ENCODE data around the gene MTA3.

MTA3 gene

DNA sequence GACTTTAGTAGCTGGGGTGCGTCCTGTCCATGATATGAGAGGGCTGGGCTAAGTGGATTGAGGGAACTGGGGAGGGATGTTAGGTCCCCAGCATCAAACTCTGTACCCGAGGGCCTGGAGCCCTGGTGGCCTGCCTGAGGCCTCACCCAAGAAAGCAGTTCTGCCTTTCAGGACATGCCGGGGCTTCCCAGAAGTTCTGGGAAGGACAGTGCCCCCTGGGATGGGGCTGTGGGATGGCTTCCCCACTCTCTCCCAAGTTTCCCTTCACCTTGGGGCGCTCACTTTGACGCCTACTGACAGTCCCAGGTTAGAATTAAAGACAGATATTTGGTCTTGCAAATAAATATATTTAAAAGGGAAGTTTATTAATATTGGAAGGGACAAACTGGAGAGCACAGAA lies 193.7 kb downstream of the MTA3 start:
- peaks cover 8% of the 10 kb centered on the region for H3K36me3 ChIP-seq (ENCODE audit: control insufficient read depth, insufficient read depth, low read length)
- no peaks in the 10 kb centered on the region for H3K9me3 ChIP-seq (ENCODE audit: control insufficient read depth, insufficient read depth, low read length)
- no peaks in the 10 kb centered on the region for H3K4me1 ChIP-seq (ENCODE audit: control insufficient read depth, insufficient read depth, low read length)
- H3K27me3 ChIP-seq (ENCODE audit: control insufficient read depth, insufficient read depth, low read length), result no peaks in the 10 kb centered on the region
- no peak overlapping the region for H3K9ac ChIP-seq (ENCODE audit: low read depth, low read length)
- no peak overlapping the region for H3K4me3 ChIP-seq (ENCODE audit: low read depth, low read length)

DNA sequence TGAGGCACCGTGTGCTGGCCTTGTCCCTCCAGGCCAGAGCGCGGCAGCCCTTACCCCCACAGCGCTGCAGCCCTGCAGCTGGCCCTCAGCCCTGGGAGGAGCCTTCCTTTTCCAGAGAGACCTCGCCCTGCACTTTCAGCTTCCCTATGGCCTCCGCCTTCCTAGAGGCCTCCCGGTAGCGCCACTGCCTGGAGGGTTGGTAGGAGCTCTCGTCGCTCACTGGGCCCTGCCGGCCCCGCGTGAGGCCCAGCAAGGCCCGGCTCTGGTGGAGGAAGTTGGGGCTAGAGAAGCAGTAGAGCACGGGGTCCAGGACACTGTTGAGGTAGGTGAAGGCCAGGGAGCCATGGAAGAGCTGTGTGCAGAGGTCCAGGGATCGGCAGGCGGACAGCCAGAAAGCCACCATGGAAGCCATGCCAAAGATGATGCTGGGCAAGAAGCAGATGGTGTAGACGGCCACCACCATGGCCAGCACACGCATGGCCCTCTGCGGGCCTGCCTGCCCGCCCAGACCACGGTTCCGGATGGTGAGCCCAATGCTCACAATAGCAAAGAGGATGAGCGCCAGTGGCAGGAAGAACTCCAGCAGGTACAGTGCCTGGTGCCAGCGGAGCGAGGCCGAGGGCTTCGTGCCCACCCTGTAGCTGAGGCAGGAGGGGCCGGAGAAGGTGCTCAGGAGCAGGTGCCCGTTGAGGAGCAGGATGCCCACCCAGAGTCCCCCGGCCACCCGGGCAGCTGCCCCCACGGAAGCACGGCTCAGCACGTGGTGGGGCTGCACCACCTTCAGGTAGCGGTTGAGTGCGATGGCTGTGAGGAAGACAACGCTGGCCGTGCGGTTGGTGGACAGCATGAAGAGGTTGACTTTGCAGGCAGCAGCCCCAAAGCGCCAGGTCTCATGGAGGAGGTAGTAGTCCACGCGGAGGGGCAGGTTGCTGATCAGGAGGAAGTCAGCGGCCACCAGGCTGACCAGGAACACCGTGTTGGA lies 194.7 kb downstream of the MTA3 start:
- no peaks in the 10 kb centered on the region for H3K4me1 ChIP-seq (ENCODE audit: control insufficient read depth, insufficient read depth, low read length)
- H3K4me3 ChIP-seq (ENCODE audit: low read depth, low read length), result no peak overlapping the region
- H3K27me3 ChIP-seq (ENCODE audit: control insufficient read depth, insufficient read depth, low read length), result no peaks in the 10 kb centered on the region
- no peak overlapping the region for H3K9ac ChIP-seq (ENCODE audit: low read depth, low read length)
- peaks cover 8% of the 10 kb centered on the region for H3K36me3 ChIP-seq (ENCODE audit: control insufficient read depth, insufficient read depth, low read length)
- no peaks in the 10 kb centered on the region for H3K9me3 ChIP-seq (ENCODE audit: control insufficient read depth, insufficient read depth, low read length)

DNA sequence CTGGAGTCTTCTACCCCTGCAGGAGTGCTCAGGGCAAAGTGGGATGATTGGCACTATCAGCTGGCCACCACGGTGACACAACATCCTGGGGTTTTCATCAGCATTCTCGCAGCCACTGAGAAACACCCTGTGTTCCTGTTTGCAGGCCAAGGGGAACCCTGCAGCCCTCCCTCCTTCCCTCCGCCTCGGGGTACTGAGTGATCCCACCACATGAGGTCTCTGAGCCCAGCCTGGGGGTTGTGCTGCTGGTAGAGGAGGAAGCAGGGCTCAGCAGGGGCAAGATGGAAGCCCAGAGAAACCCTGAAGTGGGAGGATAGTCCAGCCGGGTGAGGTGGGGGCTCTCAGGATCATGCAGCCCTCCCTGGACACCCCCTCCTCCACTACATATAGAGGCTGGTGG lies 195.7 kb downstream of the MTA3 start, which contains the start of gene OXER1:
OXER1 (minus strand) TSS at position 40 of the 400 bp plus-strand sequence. CDS start 73 bp downstream, outside the sequence.
- no peak within 1 kb of the TSS for H3K4me3 ChIP-seq (ENCODE audit: low read depth, low read length)
- H3K9ac ChIP-seq (ENCODE audit: low read depth, low read length), result no peak within 1 kb of the TSS
- no peaks in the 10 kb centered on the region for H3K27me3 ChIP-seq (ENCODE audit: control insufficient read depth, insufficient read depth, low read length)
- H3K36me3 ChIP-seq (ENCODE audit: control insufficient read depth, insufficient read depth, low read length), result peaks cover 8% of the 10 kb centered on the region
- H3K4me1 ChIP-seq (ENCODE audit: control insufficient read depth, insufficient read depth, low read length), result no peaks in the 10 kb centered on the region
- H3K9me3 ChIP-seq (ENCODE audit: control insufficient read depth, insufficient read depth, low read length), result no peaks in the 10 kb centered on the region

DNA sequence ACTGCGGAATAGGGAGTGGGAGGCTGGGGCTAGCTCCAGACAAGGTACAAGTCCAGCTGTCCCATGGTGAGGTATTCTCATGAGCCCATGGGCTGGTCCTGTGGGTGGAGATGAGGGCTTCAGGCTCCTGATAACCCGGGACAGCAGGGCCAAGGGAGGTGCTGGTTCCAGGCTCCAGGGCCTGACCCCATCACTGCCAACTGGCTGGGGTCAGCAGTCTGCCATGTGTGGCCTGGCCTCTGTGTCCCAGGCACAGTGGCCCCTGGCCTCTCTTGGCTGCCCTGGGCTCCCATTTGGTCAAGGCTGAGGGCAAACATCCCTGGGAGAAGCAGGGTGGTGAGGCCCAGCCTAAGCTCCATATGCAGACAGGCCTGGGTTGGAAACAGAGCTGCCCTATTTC lies 196.5 kb downstream of the MTA3 start:
- H3K9me3 ChIP-seq (ENCODE audit: control insufficient read depth, insufficient read depth, low read length), result no peaks in the 10 kb centered on the region
- H3K36me3 ChIP-seq (ENCODE audit: control insufficient read depth, insufficient read depth, low read length), result peaks cover 8% of the 10 kb centered on the region
- H3K27me3 ChIP-seq (ENCODE audit: control insufficient read depth, insufficient read depth, low read length), result no peaks in the 10 kb centered on the region
- H3K9ac ChIP-seq (ENCODE audit: low read depth, low read length), result no peak overlapping the region
- H3K4me3 ChIP-seq (ENCODE audit: low read depth, low read length), result no peak overlapping the region
- no peaks in the 10 kb centered on the region for H3K4me1 ChIP-seq (ENCODE audit: control insufficient read depth, insufficient read depth, low read length)

DNA sequence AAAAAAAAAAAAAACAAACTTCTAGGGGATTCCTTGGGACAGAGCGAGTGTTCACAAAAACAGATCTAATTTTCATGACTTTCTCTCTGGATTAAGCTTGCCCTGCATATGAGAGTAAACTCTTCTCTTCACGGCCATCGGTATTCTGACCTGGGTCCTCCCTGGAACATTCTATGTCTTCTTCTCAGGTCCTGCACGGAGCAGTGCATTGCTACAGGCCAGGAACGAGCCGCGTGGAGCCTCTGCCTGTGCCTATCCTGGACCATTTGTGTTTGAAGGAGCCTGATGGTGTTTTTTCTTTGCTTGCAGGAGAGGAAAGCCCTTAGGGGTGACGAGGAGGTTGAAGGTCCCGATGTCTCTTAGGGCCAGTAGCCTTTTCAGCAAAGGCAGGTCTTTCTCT lies 197.3 kb downstream of the MTA3 start:
- peaks cover 8% of the 10 kb centered on the region for H3K36me3 ChIP-seq (ENCODE audit: control insufficient read depth, insufficient read depth, low read length)
- no peak overlapping the region for H3K4me3 ChIP-seq (ENCODE audit: low read depth, low read length)
- H3K27me3 ChIP-seq (ENCODE audit: control insufficient read depth, insufficient read depth, low read length), result no peaks in the 10 kb centered on the region
- H3K9ac ChIP-seq (ENCODE audit: low read depth, low read length), result no peak overlapping the region
- H3K4me1 ChIP-seq (ENCODE audit: control insufficient read depth, insufficient read depth, low read length), result peaks cover 1% of the 10 kb centered on the region
- H3K9me3 ChIP-seq (ENCODE audit: control insufficient read depth, insufficient read depth, low read length), result no peaks in the 10 kb centered on the region

DNA sequence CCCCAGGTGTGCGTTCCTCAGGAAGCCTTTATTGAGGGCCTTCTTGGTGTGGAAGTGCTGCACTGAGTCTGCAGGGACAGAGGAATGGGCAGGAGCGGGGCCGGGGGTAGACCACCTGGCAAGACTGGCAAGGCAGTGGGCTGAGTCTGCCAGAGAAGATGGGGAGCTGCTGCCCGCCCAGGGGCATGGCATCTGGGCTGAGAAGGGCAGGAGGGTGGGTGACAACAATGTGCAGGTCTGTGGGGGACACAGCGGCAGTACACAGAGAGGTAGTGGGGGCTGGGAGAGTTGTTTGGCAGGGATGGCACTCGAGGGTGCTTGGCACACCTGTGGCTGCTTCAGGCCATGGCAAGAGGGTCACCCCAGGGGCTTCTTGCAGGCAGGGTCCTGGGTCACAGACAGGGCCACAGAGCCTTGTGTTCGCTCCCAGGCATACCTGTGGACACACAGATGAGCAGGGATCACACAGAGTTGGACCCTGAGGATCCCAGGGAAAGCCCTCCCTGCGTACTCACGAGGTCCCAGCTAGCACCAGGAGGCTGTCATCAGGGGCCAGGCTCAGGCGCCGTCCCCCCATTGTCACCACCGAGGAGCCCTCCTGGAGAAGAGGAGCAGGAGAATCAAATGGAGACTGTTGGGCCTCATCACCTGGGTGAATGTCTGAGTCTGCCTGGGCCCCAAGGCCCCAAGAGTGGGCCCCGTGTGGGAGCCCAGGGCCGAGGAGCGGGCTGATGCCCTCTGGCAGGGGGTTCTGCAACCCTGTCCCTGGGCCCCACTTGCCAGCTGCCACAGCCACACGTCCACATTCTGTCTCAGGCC lies 198.9 kb downstream of the MTA3 start:
- H3K4me3 ChIP-seq (ENCODE audit: low read depth, low read length), result no peak overlapping the region
- H3K9ac ChIP-seq (ENCODE audit: low read depth, low read length), result no peak overlapping the region
- H3K36me3 ChIP-seq (ENCODE audit: control insufficient read depth, insufficient read depth, low read length), result peaks cover 8% of the 10 kb centered on the region
- peaks cover 3% of the 10 kb centered on the region for H3K4me1 ChIP-seq (ENCODE audit: control insufficient read depth, insufficient read depth, low read length)
- no peaks in the 10 kb centered on the region for H3K27me3 ChIP-seq (ENCODE audit: control insufficient read depth, insufficient read depth, low read length)
- H3K9me3 ChIP-seq (ENCODE audit: control insufficient read depth, insufficient read depth, low read length), result no peaks in the 10 kb centered on the region

DNA sequence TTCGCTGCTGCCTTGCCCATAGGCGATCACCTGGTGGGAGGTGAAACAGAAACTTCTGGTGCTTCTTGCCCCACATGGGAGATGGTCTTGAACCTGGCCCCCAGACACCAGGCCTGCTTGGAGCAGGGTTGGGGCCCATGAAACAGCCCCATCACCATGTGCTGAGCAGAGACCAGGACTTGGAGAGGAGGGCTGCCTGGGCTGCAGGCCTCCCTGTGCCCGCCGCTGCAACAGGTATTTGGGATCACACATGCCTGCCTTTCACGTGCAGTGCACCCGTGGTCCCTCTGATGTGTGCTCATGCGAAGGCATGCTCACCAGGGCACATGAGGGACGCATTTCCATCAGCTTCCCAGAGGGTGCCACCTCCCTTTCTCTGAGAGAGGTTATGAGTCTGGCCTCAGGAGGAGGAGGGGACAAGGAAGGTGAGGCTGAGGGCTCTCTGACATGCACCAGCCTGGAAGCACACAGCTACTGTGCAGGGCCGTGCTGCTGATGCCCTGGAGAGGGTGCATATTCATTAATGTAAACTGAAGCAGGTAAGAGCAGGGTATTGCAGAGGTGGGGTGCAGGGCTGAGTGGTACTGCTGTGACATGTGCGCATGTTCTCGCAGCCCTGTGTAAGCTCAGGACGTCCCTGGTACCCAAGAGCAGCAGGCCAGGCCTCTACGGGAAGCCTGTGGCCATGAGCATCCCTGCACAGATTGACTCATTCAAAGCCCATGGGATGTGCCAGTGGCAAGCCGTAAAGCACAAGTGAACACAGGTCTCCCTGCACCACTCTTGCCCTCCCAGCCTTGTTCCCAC lies 199.7 kb downstream of the MTA3 start:
- Histone ChIP-seq H3K27me3 (ENCODE audit: control insufficient read depth, insufficient read depth, low read length) (no peaks in the 10 kb centered on the region), H3K9me3 (ENCODE audit: control insufficient read depth, insufficient read depth, low read length) (no peaks in the 10 kb centered on the region), H3K4me3 (ENCODE audit: low read depth, low read length) (no peak overlapping the region), H3K9ac (ENCODE audit: low read depth, low read length) (no peak overlapping the region), H3K36me3 (ENCODE audit: control insufficient read depth, insufficient read depth, low read length) (peaks cover 7% of the 10 kb centered on the region), H3K4me1 (ENCODE audit: control insufficient read depth, insufficient read depth, low read length) (peaks cover 7% of the 10 kb centered on the region)

DNA sequence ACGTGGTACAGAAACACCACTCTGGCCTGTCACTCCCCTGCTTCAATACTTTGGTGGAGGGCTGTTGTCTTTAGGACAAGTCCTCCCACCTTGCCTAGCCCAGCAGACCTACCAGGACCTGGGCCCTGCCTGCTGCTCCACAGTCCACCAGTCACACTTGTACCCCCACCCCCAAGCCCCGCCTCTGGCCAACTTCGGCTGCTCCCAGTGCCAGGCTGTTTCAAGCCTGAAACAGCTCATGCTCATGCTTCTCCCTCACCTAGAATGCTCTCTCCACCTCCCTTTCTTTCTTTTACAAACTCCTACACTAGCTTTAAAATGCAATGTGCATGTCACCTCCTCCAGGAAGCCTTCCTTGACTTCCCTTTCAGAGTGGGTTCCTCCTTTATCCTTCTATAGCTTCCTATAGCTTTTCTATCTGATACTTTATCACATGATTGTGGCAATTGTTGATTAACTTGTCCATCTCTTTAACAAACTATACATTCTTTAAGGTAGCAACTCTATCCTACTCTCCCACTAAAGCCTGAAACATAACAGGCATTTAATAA lies 200.3 kb downstream of the MTA3 start:
- H3K4me3 ChIP-seq (ENCODE audit: low read depth, low read length), result no peak overlapping the region
- H3K36me3 ChIP-seq (ENCODE audit: control insufficient read depth, insufficient read depth, low read length), result peaks cover 4% of the 10 kb centered on the region
- no peak overlapping the region for H3K9ac ChIP-seq (ENCODE audit: low read depth, low read length)
- no peaks in the 10 kb centered on the region for H3K27me3 ChIP-seq (ENCODE audit: control insufficient read depth, insufficient read depth, low read length)
- no peaks in the 10 kb centered on the region for H3K9me3 ChIP-seq (ENCODE audit: control insufficient read depth, insufficient read depth, low read length)
- peaks cover 8% of the 10 kb centered on the region for H3K4me1 ChIP-seq (ENCODE audit: control insufficient read depth, insufficient read depth, low read length)

DNA sequence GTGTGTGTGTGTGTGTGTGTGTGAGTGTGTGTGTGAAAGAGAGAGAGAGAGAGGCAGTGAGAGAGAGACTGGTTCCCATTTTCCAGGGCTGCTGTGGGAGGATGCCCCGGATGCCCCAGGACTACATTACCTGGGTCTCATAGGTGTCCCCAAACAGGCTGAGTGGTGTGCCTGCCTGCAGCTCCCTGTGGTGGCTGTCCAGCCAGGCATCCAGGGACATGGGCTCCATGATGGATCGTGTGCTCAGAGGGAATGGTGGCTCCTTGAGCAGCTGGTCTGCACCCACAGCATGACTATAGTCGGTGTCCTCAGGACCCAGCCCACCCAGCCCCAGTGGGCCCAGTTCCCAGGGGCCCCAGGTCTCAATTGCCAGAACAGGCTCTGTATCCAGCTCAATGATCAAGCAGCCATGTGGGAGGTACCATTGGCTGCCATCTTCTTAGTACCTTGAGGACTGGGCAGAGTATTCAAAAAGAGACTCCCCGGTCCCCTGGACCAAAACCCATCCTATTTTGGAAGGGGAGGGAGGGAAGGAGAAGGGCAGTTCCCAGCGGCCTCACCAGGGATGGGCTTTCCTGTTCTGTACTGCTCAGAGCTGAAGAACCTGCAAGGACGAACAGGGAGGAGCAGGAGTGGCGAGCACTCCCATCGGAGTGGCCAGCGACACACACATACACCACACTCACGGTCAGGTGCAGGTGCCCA lies 201.3 kb downstream of the MTA3 start:
- no peak overlapping the region for H3K9ac ChIP-seq (ENCODE audit: low read depth, low read length)
- no peaks in the 10 kb centered on the region for H3K36me3 ChIP-seq (ENCODE audit: control insufficient read depth, insufficient read depth, low read length)
- H3K4me3 ChIP-seq (ENCODE audit: low read depth, low read length), result no peak overlapping the region
- no peaks in the 10 kb centered on the region for H3K27me3 ChIP-seq (ENCODE audit: control insufficient read depth, insufficient read depth, low read length)
- H3K4me1 ChIP-seq (ENCODE audit: control insufficient read depth, insufficient read depth, low read length), result peaks cover 8% of the 10 kb centered on the region
- no peaks in the 10 kb centered on the region for H3K9me3 ChIP-seq (ENCODE audit: control insufficient read depth, insufficient read depth, low read length)

DNA sequence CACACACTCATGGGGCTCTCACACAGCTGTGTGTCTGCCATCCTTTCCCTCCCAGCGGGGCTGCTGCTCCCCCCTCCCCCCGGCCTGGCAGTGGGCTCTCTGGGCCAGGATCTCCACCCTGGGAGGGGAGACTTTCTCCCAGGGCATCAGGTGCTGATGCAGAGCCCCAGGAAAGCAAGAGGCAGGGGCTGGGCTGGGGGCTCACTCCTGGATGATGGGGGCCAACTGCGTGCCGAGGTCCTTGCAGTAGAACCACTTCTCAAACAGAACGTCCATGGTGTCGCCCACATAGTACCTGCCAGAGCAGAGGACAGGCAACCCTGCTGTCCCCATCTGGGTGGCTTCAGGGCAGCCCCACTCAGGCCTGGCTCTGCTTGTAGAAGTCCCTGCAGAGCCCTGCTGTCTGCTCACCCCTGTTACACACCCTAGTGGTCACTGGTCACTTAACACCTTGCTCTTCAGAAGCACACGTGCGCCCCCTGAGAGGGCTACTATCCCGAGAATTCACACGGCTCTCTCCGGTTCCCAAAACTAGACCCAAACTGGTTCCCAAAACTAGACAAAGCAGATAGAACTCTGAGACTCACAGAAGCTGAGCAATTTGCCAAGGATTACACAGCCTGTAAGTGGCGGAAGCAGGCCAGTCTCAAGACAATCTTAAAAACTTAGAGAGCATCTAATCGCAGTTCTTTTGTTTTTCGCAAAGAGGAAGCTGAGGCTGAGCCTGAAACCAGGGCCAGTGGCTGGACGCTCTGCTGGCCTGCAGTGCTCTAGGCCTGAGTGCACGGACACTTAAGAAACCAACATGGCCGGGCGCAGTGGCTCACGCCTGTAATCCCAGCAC lies 202.1 kb downstream of the MTA3 start:
- H3K27me3 ChIP-seq (ENCODE audit: control insufficient read depth, insufficient read depth, low read length), result no peaks in the 10 kb centered on the region
- H3K4me3 ChIP-seq (ENCODE audit: low read depth, low read length), result no peak overlapping the region
- H3K4me1 ChIP-seq (ENCODE audit: control insufficient read depth, insufficient read depth, low read length), result peaks cover 8% of the 10 kb centered on the region
- H3K36me3 ChIP-seq (ENCODE audit: control insufficient read depth, insufficient read depth, low read length), result no peaks in the 10 kb centered on the region
- H3K9me3 ChIP-seq (ENCODE audit: control insufficient read depth, insufficient read depth, low read length), result no peaks in the 10 kb centered on the region
- no peak overlapping the region for H3K9ac ChIP-seq (ENCODE audit: low read depth, low read length)

Data from iPS-15b (cell line).